RCC 7860 (cell line): ENCODE results near the gene C14orf180.

Source experiments
- DNase-seq: peaks from one replicate; pipeline ENCODE4 v3.0.0-alpha.2; 2015; ENCODE audit warnings: low spot score
- FAIRE-seq: peaks from 2 replicates; lab custom pipeline; 2012; peaks lifted over from hg19 to GRCh38; lab: Jason Lieb, UNC

The C14orf180 gene

DNA sequence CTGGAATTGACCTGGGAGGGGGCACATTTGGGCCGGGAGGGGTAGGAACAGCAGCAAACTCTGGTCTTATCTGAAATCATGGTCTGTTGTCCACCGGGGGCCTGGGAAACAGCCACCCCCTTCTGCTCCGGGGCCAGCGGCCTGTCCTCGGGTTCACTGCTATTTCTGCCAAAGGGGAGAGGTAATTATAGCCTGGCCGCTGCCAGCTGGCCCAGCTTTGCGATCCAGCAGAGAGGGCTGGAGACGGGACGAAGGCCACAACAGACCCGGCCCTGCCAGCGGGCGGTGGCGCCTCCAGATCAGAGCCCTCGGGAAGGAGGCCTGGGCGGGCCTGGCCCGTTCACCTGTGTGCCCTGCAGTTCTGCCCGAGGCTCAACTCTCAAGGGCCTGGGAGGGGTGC, at the start of gene C14orf180:
Gene C14orf180 (plus strand): TSS at position 258 of the 400 bp plus-strand sequence. CDS start 6,667 bp downstream, outside the sequence.
- no peak for DNase-seq
- no peak for FAIRE-seq

- FAIRE-seq: no peak
These were observed 48.9 kb upstream of the C14orf180 start for GRCh38 chr14:104530646-104531045.

DNA sequence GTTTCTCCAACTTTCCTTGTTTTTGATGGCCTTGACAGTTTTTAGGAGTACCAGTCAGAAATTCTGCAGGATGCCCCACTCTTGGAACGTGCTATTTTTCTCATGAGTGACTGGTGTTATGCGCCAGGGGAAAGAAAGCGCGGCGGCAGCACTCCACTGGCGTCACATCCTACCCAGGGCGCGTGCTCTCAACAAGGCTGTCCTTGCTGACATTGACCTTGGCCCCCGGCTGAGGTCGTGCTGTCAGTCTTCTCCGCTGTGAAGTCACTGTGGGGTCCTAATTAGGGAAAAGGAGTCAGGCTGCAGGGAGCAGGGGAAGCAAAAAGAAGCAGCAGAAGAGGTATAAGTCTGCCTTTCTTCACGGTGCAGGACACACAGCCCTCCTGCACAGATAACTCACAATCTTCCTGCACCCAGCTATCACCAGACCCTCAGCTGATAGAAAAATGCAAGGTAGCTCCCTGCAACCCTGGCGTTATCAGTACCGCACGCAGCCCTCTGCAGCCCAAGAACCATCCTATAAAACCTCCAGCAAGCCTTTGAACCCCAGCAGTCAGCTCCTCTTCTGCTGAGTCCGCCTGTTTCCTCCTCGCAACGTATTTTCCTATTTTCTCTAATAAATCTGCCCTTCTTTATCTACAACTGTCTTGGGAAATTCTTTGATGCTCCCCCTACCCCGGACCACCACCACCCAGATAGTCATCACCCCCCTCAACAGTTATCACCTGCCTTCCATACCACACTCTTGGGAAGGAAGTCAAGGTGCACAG, 48.0 kb upstream of the C14orf180 start:
- no peak for DNase-seq
- FAIRE-seq: no peak

More at GRCh38 chr14:104530646-104531045, 48.9 kb upstream of the C14orf180 start:
- DNase-seq: no peak

- FAIRE-seq (no peak), DNase-seq (no peak)
These were observed 47.4 kb upstream of the C14orf180 start for GRCh38 chr14:104532191-104532555.

- no peak for FAIRE-seq
- no peak for DNase-seq
These were observed 45.5 kb upstream of the C14orf180 start for GRCh38 chr14:104534036-104534435.

GRCh38 chr14:104536942-104537612, 42.5 kb upstream of the C14orf180 start:
- no peak for FAIRE-seq
- DNase-seq: peak; percentile 3

GRCh38 chr14:104537613-104537988, 42.0 kb upstream of the C14orf180 start:
- DNase-seq: no peak
- no peak for FAIRE-seq

- DNase-seq: no peak
- no peak for FAIRE-seq
These were observed 37.6 kb upstream of the C14orf180 start for GRCh38 chr14:104541905-104542465.

- no peak for DNase-seq
These were observed 36.4 kb upstream of the C14orf180 start for GRCh38 chr14:104542871-104543830.

GRCh38 chr14:104544362-104544961, 35.1 kb upstream of the C14orf180 start:
- DNase-seq (no peak), FAIRE-seq (no peak)

More at GRCh38 chr14:104542871-104543830, 36.4 kb upstream of the C14orf180 start:
- no peak for FAIRE-seq

GRCh38 chr14:104545151-104545941, 34.2 kb upstream of the C14orf180 start:
- DNase-seq: no peak
- no peak for FAIRE-seq

DNA sequence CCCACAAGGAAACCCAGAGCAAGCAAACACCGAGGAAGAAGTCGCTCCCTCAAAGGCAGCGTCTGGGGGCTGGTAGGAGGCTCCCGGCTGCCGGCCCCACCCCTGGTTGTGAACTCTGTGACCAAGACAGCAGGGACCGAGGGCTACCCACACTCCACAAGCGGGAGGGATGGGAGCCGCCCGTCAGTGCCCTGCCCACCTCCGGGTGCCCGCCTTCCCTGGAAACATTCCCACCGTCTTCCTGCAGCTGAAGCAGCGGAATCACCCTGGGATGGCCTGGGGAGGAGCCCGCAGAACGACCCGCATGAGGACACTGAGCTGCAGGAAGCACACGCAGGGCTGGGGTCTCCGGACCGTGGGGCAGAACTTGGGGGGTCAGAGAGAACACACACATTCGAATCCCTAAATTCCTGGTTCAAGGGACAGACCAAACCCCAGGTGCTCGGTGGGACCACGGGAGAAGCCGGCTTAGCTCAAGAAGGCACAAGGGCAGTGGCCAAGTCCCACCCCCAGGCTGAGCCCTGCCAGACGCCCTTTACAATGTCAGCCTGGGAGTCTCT, 33.5 kb upstream of the C14orf180 start:
- DNase-seq: no peak
- FAIRE-seq: no peak

- DNase-seq: no peak
- no peak for FAIRE-seq
These were observed 32.8 kb upstream of the C14orf180 start for GRCh38 chr14:104546591-104547309.

DNA sequence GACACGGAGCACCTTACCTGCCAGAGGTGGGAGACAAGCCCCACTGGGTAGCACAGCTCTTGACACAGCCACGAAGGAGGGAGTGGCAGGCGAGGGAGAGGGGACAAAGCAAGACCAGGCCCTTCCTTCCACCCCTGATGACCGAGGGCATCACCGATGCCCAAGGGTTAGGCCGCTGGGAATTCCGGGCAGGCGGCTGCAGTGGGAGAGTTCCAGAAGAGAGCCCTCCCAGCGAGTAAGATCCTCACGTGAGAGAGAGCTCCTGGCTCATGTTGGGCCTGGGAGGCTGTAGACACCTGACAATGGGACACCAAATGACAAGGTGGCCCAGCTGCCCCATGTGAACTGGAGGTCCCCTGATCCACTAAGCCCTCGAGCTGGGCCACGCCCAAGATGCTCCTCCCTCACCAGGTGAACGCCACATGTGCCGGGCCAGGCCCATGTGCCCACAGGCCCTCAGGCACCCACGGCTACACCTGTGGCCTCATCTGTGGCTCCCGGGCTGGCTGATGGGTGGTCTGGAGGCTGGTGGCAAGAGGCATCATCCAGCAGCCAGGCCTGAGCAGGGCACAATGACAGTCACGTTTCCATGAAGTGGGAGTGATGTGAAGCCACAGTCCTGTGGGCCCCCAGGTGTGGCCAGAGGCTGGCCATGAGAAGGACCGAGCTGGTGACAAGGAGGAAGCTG, 32.1 kb upstream of the C14orf180 start:
- FAIRE-seq: no peak
- no peak for DNase-seq

GRCh38 chr14:104547998-104548700, 31.4 kb upstream of the C14orf180 start:
- no peak for FAIRE-seq
- no peak for DNase-seq

GRCh38 chr14:104548802-104549535, 30.6 kb upstream of the C14orf180 start:
- FAIRE-seq (no peak), DNase-seq (no peak)
